HPDE6-E6E7 (cell line): ENCODE results near the gene STIM1.

ENCODE experiments used
- DNase-seq: peaks from one replicate; pipeline ENCODE4 v3.0.0; 2011; ENCODE audit warnings: missing footprints; ENCODE audit errors: extremely low spot score

The STIM1 gene

DNA sequence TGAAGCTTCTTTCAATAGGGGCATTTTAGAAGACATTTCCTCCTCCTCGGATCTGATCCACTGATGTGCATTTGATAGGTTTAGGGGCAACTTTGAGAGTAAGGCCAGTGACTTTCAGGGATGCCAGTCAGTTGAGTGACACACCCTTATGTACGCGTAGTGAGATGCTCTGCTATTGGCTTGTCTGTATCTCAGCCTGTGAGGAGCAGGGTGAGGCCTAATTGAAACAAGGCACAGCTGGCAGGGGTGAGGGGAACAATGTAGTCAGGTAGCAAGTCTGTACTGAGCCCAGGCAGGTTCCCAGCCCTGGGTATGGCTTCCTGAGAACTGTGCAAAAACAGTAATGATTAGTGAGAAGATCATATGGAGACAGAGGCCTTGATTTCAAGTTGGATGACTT, 61.5 kb downstream of the STIM1 start:
- DNase-seq = peak; percentile 14

DNA sequence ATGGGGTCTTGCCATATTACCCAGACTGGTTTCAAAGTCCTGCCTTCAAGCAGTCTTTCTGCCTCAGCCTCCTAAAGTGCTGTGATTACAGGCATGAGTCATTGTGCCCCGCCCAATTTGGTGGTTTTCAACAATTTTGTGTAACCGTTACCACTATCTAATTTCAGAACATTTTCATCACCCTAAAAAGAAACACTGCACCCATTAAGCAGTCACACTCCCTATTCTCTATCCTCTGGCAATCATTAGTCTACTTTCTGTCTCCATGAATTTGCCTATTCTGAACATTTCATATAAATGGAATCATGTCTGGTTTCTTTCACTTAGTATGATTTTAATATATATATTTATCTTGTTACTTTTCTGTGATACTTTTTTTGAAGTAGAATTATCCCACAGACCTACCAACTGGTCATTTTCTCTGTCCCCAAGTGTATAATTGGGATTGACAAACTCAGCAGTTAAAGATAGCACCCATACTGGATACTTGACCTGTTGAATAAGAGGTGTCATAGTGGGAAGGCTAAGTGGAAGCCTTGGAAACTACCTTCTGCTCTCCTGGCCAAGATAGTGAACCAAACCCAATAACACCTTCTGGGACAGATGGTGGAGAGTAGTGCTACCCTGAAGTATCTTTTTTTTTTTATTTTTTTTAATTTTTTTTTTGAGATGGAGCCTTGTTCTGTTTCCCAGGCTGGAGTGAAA, 64.8 kb downstream of the STIM1 start:
- DNase-seq = no peak

DNA sequence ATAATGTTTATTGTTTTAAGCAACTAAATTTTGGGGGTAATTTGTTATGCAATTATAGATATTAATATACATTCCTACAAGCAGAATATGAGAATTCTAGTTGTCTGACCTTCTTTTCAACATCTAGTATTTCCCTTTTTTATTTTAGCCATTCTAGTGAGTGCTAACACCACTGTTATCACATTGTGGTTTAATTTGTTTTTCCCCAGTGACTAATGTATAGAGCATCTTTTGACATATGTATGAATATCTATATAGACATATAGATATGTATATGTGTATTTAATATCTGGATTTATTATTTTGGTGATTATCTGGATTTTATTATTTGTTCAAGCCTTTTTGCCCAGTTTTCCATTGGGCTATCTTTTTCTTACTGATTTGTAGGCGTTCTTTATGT, 66.6 kb downstream of the STIM1 start:
- no peak for DNase-seq

DNA sequence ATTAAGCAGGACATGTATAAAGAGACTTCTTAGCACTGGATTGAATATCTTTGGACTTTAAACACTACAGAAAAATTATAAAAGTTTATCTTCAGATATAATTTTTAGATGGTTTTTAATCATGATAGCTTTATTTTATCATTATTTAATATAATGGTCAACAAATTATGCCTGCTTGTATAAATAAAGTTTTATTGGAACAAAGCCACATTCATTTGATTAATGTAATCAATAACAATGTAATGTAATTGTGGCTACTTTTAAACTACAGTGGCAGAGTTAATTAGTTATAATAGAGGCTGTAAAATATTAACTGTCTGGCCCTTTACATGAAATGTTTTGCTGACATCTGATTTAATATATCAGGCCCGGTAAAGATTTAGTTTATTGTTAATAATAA, 70.0 kb downstream of the STIM1 start:
- no peak for DNase-seq

DNA sequence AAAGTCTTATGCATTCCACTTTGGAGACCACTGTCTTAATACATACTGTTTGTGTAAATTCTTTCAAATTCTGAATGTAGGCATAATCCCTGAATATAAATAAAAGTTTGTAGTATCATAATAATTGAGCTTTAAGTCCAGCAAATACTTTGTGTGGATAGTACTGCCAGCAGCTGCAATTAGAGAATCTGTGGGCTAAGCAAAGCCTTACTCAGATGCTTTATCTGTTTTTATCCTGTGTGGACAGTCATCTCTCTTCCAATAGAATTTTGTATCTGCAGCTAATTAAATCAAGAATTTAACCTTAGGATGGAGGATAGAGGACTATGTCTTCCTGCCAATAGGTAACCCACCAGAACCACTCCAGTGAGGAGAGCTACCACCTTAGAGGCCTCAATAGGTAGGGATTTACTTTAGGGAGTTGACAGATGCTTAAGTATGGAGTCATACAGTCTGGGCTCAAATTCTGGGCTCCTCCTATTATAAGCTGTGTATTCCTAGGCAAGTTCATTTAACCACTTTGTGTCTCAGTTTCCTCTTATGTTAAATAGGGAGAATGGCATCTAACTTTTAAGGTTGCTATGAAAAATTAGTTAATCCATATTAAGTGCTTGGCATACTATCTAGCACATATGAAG, 71.1 kb downstream of the STIM1 start:
- DNase-seq = no peak

DNA sequence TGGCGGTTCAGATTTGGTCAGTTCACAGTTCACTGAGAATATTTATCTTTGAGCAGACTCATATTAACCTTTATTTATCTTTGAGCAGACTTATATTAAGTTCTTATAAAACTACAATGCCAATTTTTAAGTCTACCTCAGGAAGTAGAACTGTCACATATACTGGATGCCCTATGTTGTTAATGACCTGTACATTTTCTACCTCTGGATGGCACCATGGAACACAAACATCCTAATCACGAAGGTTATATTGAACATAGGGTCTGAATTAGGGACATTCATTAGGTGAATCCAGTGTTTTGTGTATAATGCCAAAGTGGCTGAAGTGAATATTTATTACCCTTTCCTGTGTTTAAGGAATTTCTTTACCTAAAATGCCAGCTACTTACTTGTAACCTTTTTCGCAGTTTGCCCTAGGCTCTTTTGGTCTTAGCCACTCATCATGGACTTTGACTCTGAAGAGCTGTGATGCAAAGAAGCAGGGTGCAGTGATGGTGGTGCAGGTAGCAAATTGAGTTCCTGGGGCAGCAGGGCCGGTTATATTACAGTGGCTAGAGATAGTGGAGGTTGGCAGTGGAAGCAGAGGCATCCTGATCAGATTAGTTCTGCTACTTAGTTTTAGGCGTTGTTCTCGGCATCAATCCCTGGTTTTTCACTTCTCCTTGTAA, 71.8 kb downstream of the STIM1 start:
- no peak for DNase-seq

DNA sequence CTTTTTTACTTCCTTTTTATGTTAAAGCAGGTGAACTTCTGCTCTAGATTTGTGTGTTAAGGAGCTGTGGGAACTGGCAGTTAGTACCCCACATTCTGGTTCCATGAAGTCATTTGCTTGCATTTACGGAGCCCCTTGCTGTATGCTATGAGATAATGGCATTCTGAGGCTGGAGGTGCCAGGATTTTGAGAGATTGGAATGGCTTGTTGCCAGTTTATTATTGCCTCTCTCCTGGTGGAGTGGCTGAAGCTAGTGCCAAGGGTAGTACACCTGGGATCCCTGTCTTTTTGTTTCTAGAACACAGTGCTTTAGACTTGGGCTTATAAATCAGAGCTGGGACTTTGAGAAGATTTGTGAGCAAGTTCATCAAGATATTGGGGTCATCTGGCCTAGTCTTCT, 73.8 kb downstream of the STIM1 start:
- no peak for DNase-seq

DNA sequence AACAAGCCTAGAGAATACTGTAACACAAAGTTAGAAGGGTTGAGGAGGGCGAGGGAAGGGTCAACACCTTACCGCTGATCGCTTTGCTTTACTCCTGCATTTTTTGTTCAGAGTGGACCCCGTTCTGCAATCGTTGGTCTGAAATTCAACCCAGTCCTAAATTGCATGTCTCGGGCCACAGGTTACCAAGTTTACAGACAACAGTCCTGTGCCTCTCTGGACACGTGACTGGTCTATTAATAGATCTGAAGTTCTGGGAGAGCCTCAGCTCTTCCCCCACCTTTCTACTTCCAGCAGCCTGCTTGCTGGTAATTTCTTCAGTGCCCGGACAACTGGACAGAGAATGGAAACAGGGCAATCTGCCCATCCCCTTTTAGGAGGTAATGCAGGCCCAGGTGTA, 74.2 kb downstream of the STIM1 start:
- no peak for DNase-seq

DNA sequence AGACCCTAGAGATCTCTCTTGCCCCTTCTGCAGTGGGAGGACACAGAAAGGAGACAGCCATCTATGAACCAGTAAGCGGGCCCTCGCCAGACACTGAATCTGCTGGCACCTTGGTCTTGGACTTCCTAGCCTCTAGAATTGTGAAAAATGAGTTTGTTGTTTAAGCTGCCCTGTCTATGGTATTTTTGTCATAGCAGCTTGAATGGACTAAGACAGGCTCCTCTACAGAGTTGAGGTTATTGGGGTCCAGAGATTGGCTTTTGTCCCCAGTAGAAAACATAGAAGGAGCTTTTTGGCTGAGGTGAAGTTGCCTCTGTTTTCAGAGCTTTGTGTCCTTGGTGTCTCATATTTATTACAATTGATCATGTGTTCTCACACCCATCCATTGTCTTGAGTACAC, 77.2 kb downstream of the STIM1 start:
- no peak for DNase-seq

DNA sequence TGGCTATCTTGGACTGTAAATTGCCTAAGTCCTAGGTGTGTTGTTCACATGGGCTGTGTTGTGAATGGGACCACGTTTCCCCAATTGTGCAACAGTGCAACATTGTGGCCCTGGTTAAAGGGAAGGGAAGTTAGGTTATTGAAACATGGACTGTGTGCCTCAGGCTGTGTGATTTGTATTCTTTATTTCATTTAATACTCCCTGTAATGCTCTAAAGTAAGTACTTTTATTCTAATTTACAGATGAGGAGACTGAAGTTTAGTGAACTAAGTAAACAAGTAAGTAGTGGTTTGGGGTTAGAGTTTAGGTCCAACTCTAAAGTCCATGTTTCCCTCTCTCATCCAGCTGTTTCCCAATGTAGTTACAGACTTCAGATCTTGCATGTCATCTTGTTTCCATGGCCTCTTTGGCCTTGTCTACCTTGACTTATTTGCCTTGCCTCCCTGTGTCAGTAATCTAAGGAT, 77.7 kb downstream of the STIM1 start:
- DNase-seq = no peak

DNA sequence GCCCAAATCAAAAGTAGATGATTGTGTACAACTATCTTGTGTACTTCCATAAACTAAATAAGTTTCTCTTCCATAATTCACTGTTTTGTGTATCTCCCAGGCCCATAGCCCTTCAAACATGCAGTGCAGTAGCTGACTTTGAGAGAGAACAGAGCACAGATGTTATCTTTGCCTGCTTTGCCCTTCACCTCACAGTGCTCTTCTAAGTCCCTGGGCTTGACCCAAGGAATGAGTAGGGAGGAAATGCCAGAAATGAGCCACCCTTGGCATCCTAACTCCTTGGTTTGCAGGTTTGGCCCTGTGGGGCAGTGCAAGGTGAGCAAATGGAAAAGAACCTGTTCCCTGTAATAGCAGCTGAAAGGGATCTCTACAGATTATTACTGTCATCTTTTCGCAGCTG, 79.2 kb downstream of the STIM1 start:
- DNase-seq = no peak

DNA sequence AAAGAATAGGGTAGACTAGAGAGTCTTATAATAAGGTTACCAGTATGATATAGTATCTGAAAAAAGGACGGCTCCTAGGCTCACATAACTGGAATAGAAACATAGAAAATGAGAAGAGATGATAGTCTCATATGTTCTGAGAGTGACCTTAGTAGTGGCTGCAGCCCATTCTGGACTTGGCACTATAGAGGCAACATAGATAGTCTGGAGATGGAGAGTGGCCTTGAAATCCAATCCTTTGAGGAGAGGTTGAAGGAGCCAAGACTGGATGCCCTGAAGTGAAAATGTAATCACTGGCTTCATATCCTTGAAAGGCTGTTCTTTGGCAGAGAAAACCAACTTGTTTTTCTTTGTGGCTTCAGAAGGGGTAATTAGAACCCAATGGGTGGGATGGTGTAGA, 81.1 kb downstream of the STIM1 start:
- DNase-seq = no peak

DNA sequence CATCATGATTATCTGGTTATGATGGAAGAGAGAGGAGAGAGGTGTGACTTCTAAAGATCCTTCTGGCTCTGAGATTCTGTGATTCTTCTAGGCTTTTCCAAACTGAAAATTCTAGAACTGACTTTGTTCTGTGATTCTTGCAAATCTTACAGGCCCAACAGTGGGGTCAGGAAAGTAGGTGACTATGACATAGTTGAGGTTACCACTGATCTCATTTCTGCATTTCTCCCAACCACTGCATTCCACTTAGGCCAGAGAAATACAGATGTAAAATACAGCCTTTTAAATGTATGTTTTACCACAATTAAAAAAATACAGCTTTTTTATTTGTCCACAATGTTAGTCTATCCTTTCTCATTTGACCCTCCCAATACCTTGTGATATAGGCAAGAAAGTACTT, 83.7 kb downstream of the STIM1 start:
- DNase-seq = no peak

DNA sequence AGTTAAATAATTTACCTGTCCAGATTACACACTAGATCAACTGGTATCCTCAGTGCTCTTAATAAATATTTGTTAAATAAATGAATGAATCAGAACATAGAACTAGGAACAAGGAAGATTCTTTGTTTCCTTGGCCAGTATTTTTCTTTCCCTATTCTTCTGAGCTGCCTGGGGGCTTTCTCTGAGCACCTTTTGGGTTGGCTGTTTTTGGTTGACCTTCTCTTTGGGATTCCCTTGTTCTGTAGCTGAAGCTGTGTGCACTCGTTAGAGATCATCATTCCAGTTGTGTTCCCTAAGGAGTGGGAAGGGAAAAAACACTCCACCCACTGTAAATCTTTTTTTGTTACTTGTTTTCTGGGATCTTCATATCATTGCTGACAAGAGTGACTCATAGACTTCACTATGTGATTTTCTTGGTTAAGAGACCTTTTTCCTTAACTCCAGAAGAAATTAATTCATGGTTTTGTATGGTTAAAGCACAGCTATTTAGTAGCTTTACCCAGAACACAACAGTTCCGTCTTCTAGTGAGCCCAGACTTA, 84.3 kb downstream of the STIM1 start:
- no peak for DNase-seq

DNA sequence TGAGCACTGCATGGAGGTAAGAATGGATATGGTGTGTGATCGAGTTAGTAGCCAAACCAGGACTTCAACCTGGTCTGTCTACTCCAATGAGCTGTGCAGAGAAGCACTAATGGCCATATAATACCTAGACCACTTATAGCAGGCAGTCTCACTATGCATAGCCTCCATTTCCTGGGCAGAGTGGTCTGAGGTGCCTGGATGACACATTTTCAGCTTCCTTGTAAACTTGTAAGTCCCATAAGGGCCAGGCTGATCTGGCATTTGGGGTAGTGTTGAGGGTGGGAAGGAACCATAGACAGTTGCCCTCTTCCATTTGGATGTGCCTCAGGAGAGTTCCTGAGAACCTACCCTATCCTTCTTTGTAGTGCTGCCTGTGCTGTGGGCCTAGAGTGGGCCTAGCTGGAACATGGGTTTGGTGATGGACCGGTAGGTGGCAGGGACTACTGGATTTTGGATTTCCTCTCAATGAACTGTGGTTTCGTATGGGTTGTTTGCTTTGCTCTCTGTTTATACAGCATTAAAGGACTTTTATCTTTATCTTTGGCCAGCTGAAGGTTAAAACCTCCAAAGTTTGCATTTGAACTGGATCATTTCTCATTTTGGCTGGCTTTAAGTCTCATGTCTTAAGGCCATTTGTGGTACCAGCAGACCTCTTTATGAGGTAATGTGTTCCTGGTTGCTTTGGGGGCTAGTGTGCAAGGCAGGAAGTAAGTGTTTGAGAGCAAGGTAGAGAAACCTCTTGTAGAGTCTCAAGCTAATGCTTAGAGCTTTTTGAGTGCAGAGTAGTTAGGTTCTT, 86.9 kb downstream of the STIM1 start:
- DNase-seq = no peak

DNA sequence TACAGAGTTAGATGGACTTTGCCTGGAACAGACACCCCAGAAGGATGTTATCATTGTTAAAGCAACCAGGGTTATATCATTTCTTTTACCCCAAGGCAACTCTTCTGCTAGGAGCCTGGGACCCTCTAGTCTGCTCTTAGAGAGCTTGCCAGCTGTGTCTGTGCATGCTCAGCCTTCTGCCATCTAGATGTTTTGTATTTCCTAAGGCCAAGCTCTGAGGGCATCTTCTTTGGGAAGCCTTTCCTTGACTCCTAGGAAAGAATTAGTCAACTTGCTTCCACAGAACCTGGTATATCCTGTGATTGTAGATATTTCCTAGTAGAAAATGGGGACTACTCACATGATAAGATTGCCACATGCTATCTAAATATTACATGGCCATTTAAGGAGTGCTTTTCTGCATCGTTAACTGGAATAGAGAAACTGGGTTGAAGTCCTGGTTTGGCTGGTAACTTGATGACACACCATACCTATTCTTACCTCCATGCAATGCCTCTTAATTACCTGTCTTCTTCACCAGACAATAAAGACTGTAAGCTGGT, 87.6 kb downstream of the STIM1 start:
- no peak for DNase-seq

DNA sequence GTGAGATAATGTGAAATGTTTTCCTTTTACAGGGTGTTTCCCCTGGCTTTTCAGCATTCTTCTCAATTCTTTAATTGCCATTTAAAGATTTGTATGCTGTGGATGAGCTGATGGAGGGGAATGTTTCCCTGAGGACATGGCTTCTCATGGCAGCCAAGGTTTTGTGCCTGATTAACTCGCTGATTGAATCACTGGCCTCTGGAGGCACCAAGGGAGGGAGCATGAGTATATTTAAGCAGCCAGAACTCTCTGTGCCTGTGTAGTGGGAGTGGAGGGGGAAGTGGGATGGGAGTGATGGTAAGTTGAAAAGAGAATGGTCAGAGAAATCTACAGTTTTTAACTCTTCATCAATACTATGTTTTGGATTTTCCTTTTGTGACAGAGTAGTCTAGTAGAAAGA, 88.7 kb downstream of the STIM1 start:
- no peak for DNase-seq

DNA sequence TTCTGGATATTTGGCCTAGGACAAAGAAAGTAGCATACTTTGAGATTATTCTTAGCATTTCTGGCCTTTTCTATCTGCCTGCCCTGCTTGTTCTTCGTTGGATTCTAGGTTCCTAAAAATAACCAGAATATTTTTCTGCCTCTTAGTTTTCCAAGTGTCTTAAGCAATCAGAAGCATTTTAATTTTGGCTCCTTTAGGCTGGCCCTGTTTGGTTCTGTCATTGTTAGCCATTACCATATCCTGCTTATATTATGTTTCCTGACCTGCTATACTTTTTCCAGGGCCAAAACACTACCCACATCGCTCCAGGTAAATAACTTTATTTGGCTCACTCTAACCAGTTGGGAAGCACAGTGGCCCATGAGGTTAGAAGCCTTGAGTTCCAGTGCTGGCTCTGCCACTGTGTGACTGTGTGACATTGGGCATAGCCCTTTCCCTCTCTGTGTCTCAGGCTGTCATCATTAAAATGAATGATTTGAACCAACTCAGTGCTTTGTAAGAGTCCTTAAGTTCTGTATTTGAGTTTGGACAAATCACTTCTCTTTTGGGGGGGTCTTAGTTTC, 91.1 kb downstream of the STIM1 start:
- DNase-seq = no peak

DNA sequence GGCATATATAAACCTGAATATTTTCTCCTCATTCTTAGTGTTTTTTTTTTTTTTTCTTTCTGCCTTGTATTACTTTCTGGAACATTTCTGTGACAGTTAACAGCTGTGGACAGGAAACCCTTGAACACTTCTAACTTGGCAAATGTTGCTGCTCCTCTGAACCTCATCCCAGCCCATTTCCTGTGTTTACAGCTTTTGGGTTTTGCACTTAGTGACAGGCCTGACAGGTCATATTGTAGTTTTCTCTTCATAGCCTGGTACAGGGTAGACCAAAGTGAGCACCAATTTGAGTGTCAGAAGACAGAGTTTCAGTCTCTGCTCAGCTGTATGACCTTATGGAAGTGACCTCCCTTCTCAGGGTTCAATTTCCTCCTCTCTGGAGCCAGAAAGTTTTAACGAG, 91.6 kb downstream of the STIM1 start:
- no peak for DNase-seq

DNA sequence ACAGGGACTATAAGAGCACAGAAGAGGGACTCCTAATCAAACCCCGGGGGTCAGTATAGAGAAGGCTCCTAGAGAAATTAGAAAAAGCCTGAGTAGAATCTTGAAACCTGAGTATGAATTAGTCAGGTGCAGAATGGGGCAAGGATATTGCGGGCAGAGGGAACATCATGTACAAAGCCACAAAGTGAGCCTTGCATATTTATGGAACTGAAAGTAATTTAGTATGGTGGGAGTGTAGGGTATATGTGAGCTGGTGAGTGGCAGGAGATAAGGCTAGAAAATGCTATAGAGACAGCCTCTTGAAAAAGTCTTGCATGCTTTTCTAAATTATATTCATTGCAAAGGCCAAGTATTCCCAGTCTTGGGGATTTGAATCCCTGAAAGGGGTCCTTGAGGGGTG, 93.7 kb downstream of the STIM1 start:
- DNase-seq = no peak

DNA sequence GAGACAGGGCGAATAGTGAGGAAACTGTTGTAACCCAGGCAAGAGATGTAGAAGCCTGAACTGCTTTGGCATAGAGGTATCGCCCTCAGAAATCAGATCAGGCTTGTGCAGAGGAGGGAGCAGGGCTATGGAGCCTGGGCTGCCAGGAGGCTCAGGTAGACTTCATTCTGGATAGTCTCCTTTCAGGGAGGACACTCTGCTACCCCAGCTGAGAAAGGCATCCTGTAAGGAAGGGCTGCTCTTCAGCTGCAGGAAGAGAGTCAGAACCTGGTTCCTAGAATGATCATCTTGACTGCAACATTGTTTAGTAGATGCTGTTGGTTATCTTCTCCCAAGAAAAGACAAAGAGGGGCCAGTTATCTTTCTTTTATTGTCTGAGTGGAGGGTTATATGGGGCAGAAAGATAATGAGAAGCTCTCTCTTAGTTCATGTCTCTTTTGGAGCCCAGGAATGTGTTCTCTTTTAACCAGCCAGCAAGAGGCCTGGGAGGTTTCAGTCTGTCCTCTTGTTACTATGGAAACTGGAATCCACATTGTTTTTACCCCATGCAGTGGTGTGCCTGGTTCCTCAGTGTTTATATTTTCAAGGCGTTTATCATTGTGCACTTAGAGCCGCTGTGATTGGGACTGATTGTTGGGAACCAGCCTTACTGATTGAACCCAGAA, 95.7 kb downstream of the STIM1 start:
- DNase-seq = no peak
